IgD-negative memory B cell (primary cell): Measurements from ENCODE around the gene EMC10. TPM values are rescaled to one million over a fixed set of nuclear protein-coding genes. Genes with fewer than 3 reads are reported as not detected.
"Not testable (repeated sequence)": the region's sequence is repeated elsewhere in the genome, so short reads cannot be mapped to it uniquely, and the experiment has no call there.

Experiments
- H3K27ac Mint-ChIP-seq, 3 donors: one replicate each; pipeline ENCODE4 v1.8.0; 2020 to 2022; ENCODE audit warnings: mild to moderate bottlenecking in 3 of 3, mixed read lengths in 3 of 3, moderate library complexity in 1 of 3
- H3K27me3 Mint-ChIP-seq: one replicate; pipeline ENCODE4 v1.8.0; 2021; ENCODE audit warnings: mixed read lengths
- H3K36me3 Mint-ChIP-seq: one replicate; pipeline ENCODE4 v1.8.0; 2020; ENCODE audit warnings: mild to moderate bottlenecking, mixed read lengths
- H3K4me1 Mint-ChIP-seq, 3 donors: one replicate each; pipeline ENCODE4 v1.8.0; 2020 to 2022; ENCODE audit warnings: mixed read lengths in 3 of 3, mild to moderate bottlenecking in 1 of 3
- H3K4me3 Mint-ChIP-seq, 4 donors: one replicate each; pipeline ENCODE4 v1.8.0; 2020 to 2022; ENCODE audit warnings: mild to moderate bottlenecking in 4 of 4, mixed read lengths in 4 of 4, moderate library complexity in 3 of 4
- H3K9me3 Mint-ChIP-seq, 3 donors: one replicate each; pipeline ENCODE4 v1.8.0; 2020 to 2021; ENCODE audit warnings: mixed read lengths in 3 of 3, mild to moderate bottlenecking in 1 of 3
- polyA plus RNA-seq: library from polyadenylated mRNA; unstranded; fragments of 300-500 nt; fragmentation: Illumina TruSeq; gene quantifications from one replicate; pipeline ENCODE4 v1.2.3, GENCODE V29; 2021

The EMC10 gene
- polyA plus RNA-seq, 1 donor from 2014 or later = 8.7 TPM

- H3K27ac Mint-ChIP-seq, H3K27me3 Mint-ChIP-seq, H3K36me3 Mint-ChIP-seq, H3K4me1 Mint-ChIP-seq, H3K9me3 Mint-ChIP-seq, H3K4me3 Mint-ChIP-seq: not testable (repeated sequence)
These were observed 37.2 kb upstream of the EMC10 start for GRCh38 chr19:50439130-50439529.

GRCh38 chr19:50444059-50444458, 32.2 kb upstream of the EMC10 start:
- H3K36me3 Mint-ChIP-seq = no peaks in the 10 kb centered on the region
- peaks cover 0 to 2% (median 0%) of the 10 kb centered on the region in 3 donors for H3K4me1 Mint-ChIP-seq

GRCh38 chr19:50447053-50447452, 29.3 kb upstream of the EMC10 start:
- Mint-ChIP-seq H3K36me3 (no peaks in the 10 kb centered on the region), H3K27ac (peak overlapping the region in 1 of 3 donors; percentile 35), H3K9me3 (peaks cover 0 to 4% (median 0%) of the 10 kb centered on the region in 3 donors), H3K27me3 (no peaks in the 10 kb centered on the region), H3K4me3 (no peak overlapping the region), H3K4me1 (peaks cover 0 to 3% (median 2%) of the 10 kb centered on the region in 3 donors)

More at GRCh38 chr19:50444059-50444458, 32.2 kb upstream of the EMC10 start:
- H3K4me3 Mint-ChIP-seq = no peak overlapping the region
- H3K9me3 Mint-ChIP-seq = peaks cover 0 to 4% (median 0%) of the 10 kb centered on the region in 3 donors
- no peak overlapping the region for H3K27ac Mint-ChIP-seq
- H3K27me3 Mint-ChIP-seq = no peaks in the 10 kb centered on the region

GRCh38 chr19:50447750-50448149, 28.6 kb upstream of the EMC10 start:
- Mint-ChIP-seq H3K9me3 (peaks cover 0 to 4% (median 3%) of the 10 kb centered on the region in 3 donors), H3K27me3 (no peaks in the 10 kb centered on the region), H3K27ac (peak overlapping the region in 1 of 3 donors; percentile 48), H3K36me3 (no peaks in the 10 kb centered on the region), H3K4me1 (peaks cover 0 to 5% (median 3%) of the 10 kb centered on the region in 3 donors), H3K4me3 (no peak overlapping the region)

- no peak overlapping the region for H3K4me3 Mint-ChIP-seq
- H3K27ac Mint-ChIP-seq = no peak overlapping the region
- H3K36me3 Mint-ChIP-seq = no peaks in the 10 kb centered on the region
- peaks cover 0 to 5% (median 3%) of the 10 kb centered on the region in 3 donors for H3K4me1 Mint-ChIP-seq
- peaks cover 0 to 3% (median 0%) of the 10 kb centered on the region in 3 donors for H3K9me3 Mint-ChIP-seq
- H3K27me3 Mint-ChIP-seq = no peaks in the 10 kb centered on the region
These were observed 26.9 kb upstream of the EMC10 start for GRCh38 chr19:50449236-50449899.

GRCh38 chr19:50450369-50451222, 25.7 kb upstream of the EMC10 start:
- Mint-ChIP-seq H3K4me3 (peak overlapping the region in 1 of 4 donors; percentile 43), H3K27ac (peak overlapping the region in 1 of 3 donors; percentile 23), H3K4me1 (peaks cover 0 to 5% (median 3%) of the 10 kb centered on the region in 3 donors), H3K27me3 (no peaks in the 10 kb centered on the region), H3K36me3 (no peaks in the 10 kb centered on the region), H3K9me3 (peaks cover 0 to 3% (median 0%) of the 10 kb centered on the region in 3 donors)

- Mint-ChIP-seq H3K27ac (no peak overlapping the region), H3K27me3 (no peaks in the 10 kb centered on the region), H3K4me3 (no peak overlapping the region), H3K36me3 (no peaks in the 10 kb centered on the region), H3K9me3 (peaks cover 0 to 3% (median 0%) of the 10 kb centered on the region in 3 donors), H3K4me1 (peaks cover 0 to 5% (median 3%) of the 10 kb centered on the region in 3 donors)
These were observed 25.1 kb upstream of the EMC10 start for GRCh38 chr19:50451223-50451534.

- Mint-ChIP-seq H3K4me3 (no peak overlapping the region), H3K4me1 (peaks cover 0 to 5% (median 3%) of the 10 kb centered on the region in 3 donors), H3K27ac (no peak overlapping the region), H3K9me3 (peaks cover 0 to 3% (median 0%) of the 10 kb centered on the region in 3 donors), H3K27me3 (no peaks in the 10 kb centered on the region), H3K36me3 (peaks cover 2% of the 10 kb centered on the region)
These were observed 23.1 kb upstream of the EMC10 start for GRCh38 chr19:50453243-50453642.

- H3K27me3 Mint-ChIP-seq = peaks cover 3% of the 10 kb centered on the region
- H3K4me1 Mint-ChIP-seq = peaks cover 7 to 12% (median 7%) of the 10 kb centered on the region in 3 donors
- H3K27ac Mint-ChIP-seq = no peak overlapping the region
- peak overlapping the region in 1 of 4 donors; percentile 12 for H3K4me3 Mint-ChIP-seq
- peaks cover 2% of the 10 kb centered on the region for H3K36me3 Mint-ChIP-seq
- peaks cover 0 to 3% (median 0%) of the 10 kb centered on the region in 3 donors for H3K9me3 Mint-ChIP-seq
These were observed 20.3 kb upstream of the EMC10 start for GRCh38 chr19:50455992-50456391.

GRCh38 chr19:50457300-50457699, 19.0 kb upstream of the EMC10 start:
- Mint-ChIP-seq H3K9me3 (peaks cover 0 to under 1% (median 0%) of the 10 kb centered on the region in 3 donors), H3K27me3 (peaks cover 3% of the 10 kb centered on the region), H3K27ac (no peak overlapping the region), H3K4me3 (no peak overlapping the region), H3K4me1 (peaks cover 11 to 12% (median 12%) of the 10 kb centered on the region in 3 donors), H3K36me3 (peaks cover 2% of the 10 kb centered on the region)

- Mint-ChIP-seq H3K36me3 (peaks cover 2% of the 10 kb centered on the region), H3K4me1 (peaks cover 11 to 12% (median 12%) of the 10 kb centered on the region in 3 donors), H3K27me3 (peaks cover 3% of the 10 kb centered on the region), H3K9me3 (no peaks in the 10 kb centered on the region), H3K4me3 (no peak overlapping the region), H3K27ac (no peak overlapping the region)
These were observed 17.8 kb upstream of the EMC10 start for GRCh38 chr19:50458396-50459066.

GRCh38 chr19:50459067-50459456, 17.2 kb upstream of the EMC10 start:
- H3K36me3 Mint-ChIP-seq = peaks cover 2% of the 10 kb centered on the region
- H3K4me1 Mint-ChIP-seq = peaks cover 11 to 12% (median 12%) of the 10 kb centered on the region in 3 donors
- H3K27me3 Mint-ChIP-seq = peaks cover 5% of the 10 kb centered on the region
- no peaks in the 10 kb centered on the region for H3K9me3 Mint-ChIP-seq
- no peak overlapping the region for H3K27ac Mint-ChIP-seq
- H3K4me3 Mint-ChIP-seq = no peak overlapping the region

GRCh38 chr19:50459638-50460037, 16.7 kb upstream of the EMC10 start:
- peak overlapping the region in 2 of 4 donors; percentile 39 to 87 for H3K4me3 Mint-ChIP-seq
- no peaks in the 10 kb centered on the region for H3K9me3 Mint-ChIP-seq
- peaks cover 11 to 12% (median 12%) of the 10 kb centered on the region in 3 donors for H3K4me1 Mint-ChIP-seq
- H3K36me3 Mint-ChIP-seq = peaks cover 2% of the 10 kb centered on the region
- peak overlapping the region; percentile 51 to 91 (median 86) for H3K27ac Mint-ChIP-seq
- peaks cover 5% of the 10 kb centered on the region for H3K27me3 Mint-ChIP-seq

- Mint-ChIP-seq H3K27me3 (peaks cover 5% of the 10 kb centered on the region), H3K36me3 (peaks cover 2% of the 10 kb centered on the region), H3K9me3 (no peaks in the 10 kb centered on the region), H3K4me3 (peak overlapping the region; percentile 20 to 87 (median 58)), H3K4me1 (peaks cover 11 to 12% (median 12%) of the 10 kb centered on the region in 3 donors), H3K27ac (peak overlapping the region; percentile 51 to 91 (median 86))
These were observed 16.0 kb upstream of the EMC10 start for GRCh38 chr19:50460161-50460765.
